GM12874 (cell line): Measurements from ENCODE around the gene ZDHHC8.
A peak's percentile ranks its signal among the peaks of the same experiment; 100 is the strongest.

Source experiments
- CTCF ChIP-seq: IDR thresholded peaks from 2 replicates; pipeline ENCODE4 v1.5.1; 2011; ENCODE audit warnings: low read depth, mild to moderate bottlenecking, control low read depth, low read length, moderate library complexity; ENCODE audit not compliant: insufficient read depth

The ZDHHC8 gene

GRCh38 chr22:20152464-20152890, 20.9 kb downstream of the ZDHHC8 start:
- TF ChIP-seq CTCF: no peak

- no peak for TF ChIP-seq CTCF
Observed at GRCh38 chr22:20153945-20154344, 22.3 kb downstream of the ZDHHC8 start.

GRCh38 chr22:20154602-20155187, 23.1 kb downstream of the ZDHHC8 start:
- TF ChIP-seq CTCF: no peak

GRCh38 chr22:20155330-20156041, 23.9 kb downstream of the ZDHHC8 start:
- no peak for TF ChIP-seq CTCF

- TF ChIP-seq CTCF: no peak
Observed at GRCh38 chr22:20156042-20156389, 24.4 kb downstream of the ZDHHC8 start.

- peak; percentile 97 for TF ChIP-seq CTCF
Observed at GRCh38 chr22:20156611-20157429, 25.2 kb downstream of the ZDHHC8 start.

- TF ChIP-seq CTCF: no peak
Observed at GRCh38 chr22:20157430-20158183, 26.0 kb downstream of the ZDHHC8 start.
